A549 treated with DMSO at 1 μM for 4 hours (cell line): ENCODE measurements around the gene HSF5. TPM values are rescaled to one million over a fixed set of nuclear protein-coding genes. Genes with fewer than 3 reads are reported as not detected.

Experiments used
- total RNA-seq: library from RNA; stranded (reverse); fragments of 200-300 nt; extraction: Qiagen RNA extraction; gene quantifications from 5 replicates; pipeline ENCODE4 v1.2.3, GENCODE V29; 2022; ENCODE audit warnings: low read depth

HSF5 gene, protein sequence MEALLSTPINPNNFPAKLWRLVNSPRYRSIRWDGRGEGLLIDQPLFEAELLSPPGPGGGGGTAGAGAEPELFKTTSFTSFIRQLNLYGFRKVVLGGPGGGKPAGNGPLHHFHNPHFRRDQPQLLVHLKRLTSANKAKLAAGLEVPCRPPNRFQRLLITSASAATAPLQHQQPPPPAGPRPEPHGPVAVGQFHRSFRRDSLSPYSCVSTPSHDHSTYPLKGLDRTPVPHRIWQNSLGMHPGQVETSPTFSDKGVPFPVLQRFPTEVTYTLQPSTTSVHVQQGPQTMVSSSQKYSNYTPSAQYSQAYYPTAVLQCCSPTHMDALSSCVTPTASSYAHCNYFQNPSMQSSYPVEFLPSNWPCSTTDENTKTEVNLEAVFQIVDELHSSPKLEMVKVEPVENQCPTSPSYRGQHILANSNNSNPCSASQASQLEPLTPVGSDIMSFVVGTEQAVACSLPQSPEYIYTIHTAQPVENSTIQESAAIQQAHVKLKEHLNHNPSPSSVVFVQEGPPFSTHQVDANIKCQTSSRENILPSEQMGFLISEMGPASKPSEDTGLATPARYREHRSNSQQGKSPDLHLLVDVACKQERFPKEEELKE
- total RNA-seq = not detected in 5 replicates

DNA sequence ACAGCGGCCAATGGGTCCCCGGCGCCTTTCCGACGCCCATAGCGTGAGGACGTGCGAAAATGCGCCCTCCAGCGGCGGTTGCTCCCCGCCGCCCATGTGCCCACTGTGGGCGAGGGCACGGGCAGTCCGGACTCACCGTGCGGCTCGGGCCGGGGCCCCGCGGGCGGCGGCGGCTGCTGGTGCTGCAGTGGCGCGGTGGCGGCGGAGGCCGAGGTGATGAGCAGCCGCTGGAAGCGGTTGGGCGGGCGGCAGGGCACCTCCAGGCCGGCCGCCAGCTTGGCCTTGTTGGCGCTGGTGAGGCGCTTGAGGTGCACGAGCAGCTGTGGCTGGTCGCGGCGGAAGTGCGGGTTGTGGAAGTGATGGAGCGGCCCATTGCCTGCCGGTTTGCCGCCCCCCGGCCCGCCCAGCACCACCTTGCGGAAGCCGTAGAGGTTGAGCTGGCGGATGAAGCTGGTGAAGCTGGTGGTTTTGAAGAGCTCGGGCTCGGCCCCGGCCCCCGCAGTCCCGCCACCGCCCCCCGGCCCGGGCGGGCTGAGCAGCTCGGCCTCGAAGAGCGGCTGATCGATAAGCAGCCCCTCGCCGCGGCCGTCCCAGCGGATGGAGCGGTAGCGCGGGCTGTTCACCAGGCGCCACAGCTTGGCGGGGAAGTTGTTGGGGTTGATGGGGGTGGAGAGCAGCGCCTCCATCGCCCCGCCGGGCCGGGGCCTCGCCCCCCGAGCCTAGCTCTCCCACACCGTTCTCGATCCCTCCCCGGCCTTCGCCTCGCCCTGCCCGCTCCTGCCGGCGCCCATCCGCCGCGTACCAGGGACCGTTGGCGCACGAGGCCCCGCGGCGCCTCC, at the start of gene HSF5:
TSS of gene HSF5 (minus strand) at position 820 of the 839 bp plus-strand sequence. CDS start at position 686, 134 bp downstream.

DNA sequence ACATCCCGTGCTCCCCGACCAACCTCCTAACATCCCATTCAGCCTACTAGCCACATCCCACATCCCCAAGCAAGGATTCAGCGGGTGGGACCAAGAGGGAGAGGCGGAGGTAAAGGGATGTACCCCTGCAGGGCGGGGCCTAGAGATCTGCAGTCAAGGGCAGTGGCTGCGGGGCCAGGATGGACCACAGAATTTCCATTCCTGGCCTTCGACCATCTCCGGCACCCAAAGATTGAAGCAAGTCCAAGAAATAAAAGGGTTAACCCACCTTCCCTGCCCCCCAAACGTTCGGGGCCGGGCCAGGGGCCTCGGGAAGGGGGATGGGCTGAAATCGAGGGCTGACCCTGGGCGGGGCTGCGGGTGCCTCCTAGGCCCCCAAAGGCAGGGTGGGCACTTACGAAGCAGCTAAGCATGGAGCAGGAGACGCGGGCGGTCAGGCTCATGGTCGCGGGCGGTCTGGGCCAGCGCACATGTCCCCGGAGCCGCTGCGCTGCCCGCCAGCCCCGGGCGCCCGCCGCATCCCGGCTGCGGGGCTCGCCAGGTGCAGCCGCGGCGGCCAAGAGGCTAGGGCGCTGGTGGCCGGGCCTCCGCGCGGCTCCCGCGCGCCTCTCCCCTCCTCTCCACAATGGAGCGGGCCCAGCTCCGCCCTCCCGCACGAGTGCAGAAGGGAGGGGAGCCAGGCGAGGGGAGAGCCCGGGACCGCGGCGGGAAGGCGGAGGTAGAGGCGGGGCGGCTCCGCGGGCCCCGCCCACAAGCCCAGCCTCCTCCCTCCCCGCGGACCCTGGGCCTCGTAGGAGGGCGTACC, 26.0 kb upstream of the HSF5 start, which contains the start of gene MTMR4:
TSS of gene MTMR4 (minus strand) at position 674 of the 805 bp plus-strand sequence. CDS start at position 443, 231 bp downstream.

DNA sequence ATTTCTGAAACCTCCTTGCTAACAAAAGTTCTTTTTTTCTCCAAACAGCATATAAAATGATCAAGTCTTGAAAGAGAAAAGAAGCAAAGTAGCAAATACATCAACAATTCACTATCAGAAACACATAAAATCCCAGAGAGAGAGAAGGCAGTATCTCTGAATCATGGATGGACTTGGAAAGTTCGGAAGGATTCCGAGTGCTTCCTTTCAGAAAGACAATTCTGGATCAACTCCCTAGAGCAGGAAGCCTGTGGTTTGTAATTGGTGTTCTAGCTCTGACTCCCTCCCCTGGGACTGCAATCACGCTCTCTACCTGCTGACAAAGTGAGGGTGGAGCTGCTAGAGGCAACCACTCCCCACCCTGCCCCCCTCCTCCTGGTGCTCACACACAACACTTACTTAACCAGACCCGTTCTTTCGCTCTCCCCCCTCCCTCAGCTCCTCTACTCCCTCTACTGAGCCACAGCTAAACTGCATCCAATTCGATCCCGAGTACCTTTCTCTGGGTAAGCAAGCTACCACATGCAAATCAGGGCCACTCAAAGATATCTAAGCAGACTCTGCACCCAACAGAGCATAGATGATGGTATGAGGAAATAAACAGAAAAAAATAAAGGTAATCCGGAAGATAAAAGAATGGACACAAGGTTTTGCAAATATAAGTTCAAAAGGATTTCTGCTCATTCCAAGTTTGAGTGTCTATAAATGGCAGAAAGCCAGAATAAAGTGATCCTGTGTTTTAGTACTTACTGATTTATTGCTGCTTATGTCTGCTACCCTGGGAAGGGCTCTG, 70.7 kb downstream of the HSF5 start, which contains the start of gene RNF43:
TSS of gene RNF43 (minus strand) at position 235 of the 793 bp plus-strand sequence. CDS start 1,957 bp downstream, outside the sequence.

Other genes starting within 250 kb of the HSF5 start
- not detected in 5 replicates for gene LPO, start 249.8 kb downstream of the HSF5 start, total RNA-seq
- not detected in 5 replicates for gene MPO, start 207.5 kb downstream of the HSF5 start, total RNA-seq
- gene TSPOAP1, start 159.6 kb downstream of the HSF5 start, total RNA-seq = not detected in 5 replicates
- gene SUPT4H1, start 136.2 kb downstream of the HSF5 start, total RNA-seq = 102 to 166 TPM (median 145 TPM) in 5 replicates
- gene RNF43, start 70.9 kb downstream of the HSF5 start, total RNA-seq = 0.21 to 0.39 TPM (median 0.21 TPM) in 5 replicates
- gene MTMR4, start 26.2 kb upstream of the HSF5 start, total RNA-seq = 7.2 to 11.1 TPM (median 10.0 TPM) in 5 replicates
- gene TEX14, start 203.6 kb upstream of the HSF5 start, total RNA-seq = 0.08 to 0.14 TPM (median 0.10 TPM) in 4 of 5 replicates, not detected in the other
- 43.6 to 62.4 TPM (median 60.8 TPM) in 5 replicates for gene RAD51C, start 204.2 kb upstream of the HSF5 start, total RNA-seq